ENCODE measurements around the gene RAD50.

GRCh38 chr5:132679717-132680380, 123.1 kb downstream of the RAD50 start:
- TF ChIP-seq CTCF (IDR thresholded peaks at IDR 0.05; ENCODE audit: low read length) (no peak), EZH2 (optimal IDR thresholded peaks at IDR 0.05; ENCODE audit: low read depth, low read length) (no peak), EZH2phosphoT487 (IDR thresholded peaks at IDR 0.05; ENCODE audit: low read length) (no peak)
